Measurements from ENCODE around the gene RPAP3. TPM values are rescaled to one million over a fixed set of nuclear protein-coding genes. Genes with fewer than 3 reads are reported as not detected.

The RPAP3 gene
- polyA plus RNA-seq, 1 donor from 2014 or later: 39.7 TPM

- H3K79me2 ChIP-seq (replicated peaks; ENCODE audit: insufficient read depth, low read length): no peaks in the 10 kb centered on the region
- H3K9me2 ChIP-seq (ENCODE audit: insufficient read depth, low read length): no peaks in the 10 kb centered on the region
- no peak overlapping the region for H3K27ac ChIP-seq (ENCODE audit: low read length)
- H3K36me3 ChIP-seq (ENCODE audit: insufficient read depth, low read length): no peaks in the 10 kb centered on the region
- no peak overlapping the region for H3K9ac ChIP-seq (ENCODE audit: low read length)
- no peaks in the 10 kb centered on the region for H3K27me3 ChIP-seq (ENCODE audit: insufficient read depth, low read depth, low read length)
- no peak overlapping the region for H2AFZ ChIP-seq (ENCODE audit: low read depth, low read length)
- no peaks in the 10 kb centered on the region for H3K9me3 ChIP-seq (ENCODE audit: low read length)
- TF ChIP-seq TAF1 (IDR thresholded peaks at IDR 0.05; ENCODE audit: low read depth) (no peak), RAD21 (conservative IDR thresholded peaks at IDR 0.05) (no peak), REST (IDR thresholded peaks at IDR 0.05; ENCODE audit: borderline replicate concordance) (no peak), MXI1 (conservative IDR thresholded peaks at IDR 0.05; ENCODE audit: poor library complexity, severe bottlenecking) (no peak), CTCF (IDR thresholded peaks at IDR 0.05; ENCODE audit: poor library complexity, severe bottlenecking) (no peak), POLR2AphosphoS5 (IDR thresholded peaks at IDR 0.05) (no peak), SMC3 (conservative IDR thresholded peaks at IDR 0.05; ENCODE audit: poor library complexity) (no peak), EP300 (conservative IDR thresholded peaks at IDR 0.05; ENCODE audit: poor library complexity, severe bottlenecking) (no peak), EZH2 (IDR thresholded peaks at IDR 0.05; ENCODE audit: borderline replicate concordance, insufficient read depth, low read length, poor library complexity, severe bottlenecking) (no peak)
- no peak overlapping the region for H3K4me2 ChIP-seq (ENCODE audit: low read length)
- no peaks in the 10 kb centered on the region for H4K20me1 ChIP-seq (ENCODE audit: insufficient read depth)
- no peak overlapping the region for H3K4me3 ChIP-seq (ENCODE audit: low read length)
- H3F3A ChIP-seq (ENCODE audit: insufficient read depth, low read length, poor library complexity, severe bottlenecking): no peaks in the 10 kb centered on the region
These were observed 42.6 kb upstream of the RPAP3 start for GRCh38 chr12:47748507-47748828.

GRCh38 chr12:47747596-47748506 is 42.0 kb upstream of the RPAP3 start:
- TF ChIP-seq POLR2AphosphoS5 (IDR thresholded peaks at IDR 0.05): no peak
- TF ChIP-seq EZH2 (IDR thresholded peaks at IDR 0.05; ENCODE audit: borderline replicate concordance, insufficient read depth, low read length, poor library complexity, severe bottlenecking): no peak
- no peak for TF ChIP-seq SMC3 (conservative IDR thresholded peaks at IDR 0.05; ENCODE audit: poor library complexity)
- TF ChIP-seq MXI1 (conservative IDR thresholded peaks at IDR 0.05; ENCODE audit: poor library complexity, severe bottlenecking): no peak
- no peak overlapping the region for H3K9ac ChIP-seq (ENCODE audit: low read length)
- H3F3A ChIP-seq (ENCODE audit: insufficient read depth, low read length, poor library complexity, severe bottlenecking): no peaks in the 10 kb centered on the region
- no peaks in the 10 kb centered on the region for H3K9me2 ChIP-seq (ENCODE audit: insufficient read depth, low read length)
- no peaks in the 10 kb centered on the region for H3K27me3 ChIP-seq (ENCODE audit: insufficient read depth, low read depth, low read length)
- no peaks in the 10 kb centered on the region for H3K79me2 ChIP-seq (replicated peaks; ENCODE audit: insufficient read depth, low read length)
- H3K36me3 ChIP-seq (ENCODE audit: insufficient read depth, low read length): no peaks in the 10 kb centered on the region
- no peaks in the 10 kb centered on the region for H3K9me3 ChIP-seq (ENCODE audit: low read length)
- no peak overlapping the region for H3K4me2 ChIP-seq (ENCODE audit: low read length)
- H4K20me1 ChIP-seq (ENCODE audit: insufficient read depth): no peaks in the 10 kb centered on the region
- H3K4me3 ChIP-seq (ENCODE audit: low read length): no peak overlapping the region
- no peak overlapping the region for H3K27ac ChIP-seq (ENCODE audit: low read length)
- no peak overlapping the region for H2AFZ ChIP-seq (ENCODE audit: low read depth, low read length)
